Measurements from ENCODE around the gene ARHGAP24.

DNA sequence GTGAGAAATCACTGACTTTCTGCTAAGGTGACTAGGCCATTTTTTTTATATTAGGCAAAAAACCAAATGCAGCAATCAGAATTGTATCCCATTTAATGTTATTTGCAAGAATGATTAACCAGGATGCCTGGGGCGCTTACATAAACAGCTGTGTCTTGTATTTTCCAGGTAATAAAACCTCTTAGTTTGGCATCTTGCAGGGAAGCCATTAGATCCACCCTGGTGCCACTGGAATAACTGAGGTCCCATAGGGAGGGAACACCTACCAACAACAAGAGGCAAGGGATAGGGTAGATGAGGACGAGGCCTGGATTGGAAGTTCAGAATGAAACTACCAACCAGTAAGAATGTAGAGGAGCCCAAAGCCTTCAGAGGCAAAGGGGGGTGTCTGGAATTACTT, 288.3 kb downstream of the ARHGAP24 start:
- TF ChIP-seq POLR2A (IDR thresholded peaks at IDR 0.05), result no peak
- TF ChIP-seq, protein P1, sequence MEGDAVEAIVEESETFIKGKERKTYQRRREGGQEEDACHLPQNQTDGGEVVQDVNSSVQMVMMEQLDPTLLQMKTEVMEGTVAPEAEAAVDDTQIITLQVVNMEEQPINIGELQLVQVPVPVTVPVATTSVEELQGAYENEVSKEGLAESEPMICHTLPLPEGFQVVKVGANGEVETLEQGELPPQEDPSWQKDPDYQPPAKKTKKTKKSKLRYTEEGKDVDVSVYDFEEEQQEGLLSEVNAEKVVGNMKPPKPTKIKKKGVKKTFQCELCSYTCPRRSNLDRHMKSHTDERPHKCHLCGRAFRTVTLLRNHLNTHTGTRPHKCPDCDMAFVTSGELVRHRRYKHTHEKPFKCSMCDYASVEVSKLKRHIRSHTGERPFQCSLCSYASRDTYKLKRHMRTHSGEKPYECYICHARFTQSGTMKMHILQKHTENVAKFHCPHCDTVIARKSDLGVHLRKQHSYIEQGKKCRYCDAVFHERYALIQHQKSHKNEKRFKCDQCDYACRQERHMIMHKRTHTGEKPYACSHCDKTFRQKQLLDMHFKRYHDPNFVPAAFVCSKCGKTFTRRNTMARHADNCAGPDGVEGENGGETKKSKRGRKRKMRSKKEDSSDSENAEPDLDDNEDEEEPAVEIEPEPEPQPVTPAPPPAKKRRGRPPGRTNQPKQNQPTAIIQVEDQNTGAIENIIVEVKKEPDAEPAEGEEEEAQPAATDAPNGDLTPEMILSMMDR (IDR thresholded peaks at IDR 0.05), result no peak
